KBM-7 (cell line): Measurements from ENCODE around the gene ANKRD33.

ENCODE experiments used
- DNase-seq: peaks from one replicate; pipeline ENCODE4 v3.0.0-alpha.2; 2015
- in situ Hi-C: fragments of 300-500 bp; cut with MboI; formaldehyde crosslinking; loops from 2 replicates; pipeline ENCODE4 v1.14.3; 2020; ENCODE audit warnings: low sequenced_read_pairs, low pct_unique_long_range_greater_than_20kb, mixed read lengths

Gene ANKRD33

GRCh38 chr12:51855586-51856428, 32.1 kb upstream of the ANKRD33 start:
- in situ Hi-C loops: no loop called here
- DNase-seq: no peak

GRCh38 chr12:51860986-51861385, 26.9 kb upstream of the ANKRD33 start:
- in situ Hi-C loops: no loop called here
- no peak for DNase-seq

- in situ Hi-C loops: no loop called here
These were observed 25.0 kb upstream of the ANKRD33 start for GRCh38 chr12:51862947-51863346.

GRCh38 chr12:51863363-51863932, 24.5 kb upstream of the ANKRD33 start:
- DNase-seq: no peak
- in situ Hi-C loops: no loop called here

More at GRCh38 chr12:51862947-51863346, 25.0 kb upstream of the ANKRD33 start:
- no peak for DNase-seq

- DNase-seq: no peak
- in situ Hi-C loops: no loop called here
These were observed 23.7 kb upstream of the ANKRD33 start for GRCh38 chr12:51863933-51864832.

GRCh38 chr12:51864833-51865670, 22.9 kb upstream of the ANKRD33 start:
- no peak for DNase-seq
- in situ Hi-C loops: no loop called here

GRCh38 chr12:51865757-51866270, 22.1 kb upstream of the ANKRD33 start:
- in situ Hi-C loops: no loop called here
- no peak for DNase-seq

- in situ Hi-C loops: no loop called here
- DNase-seq: no peak
These were observed 21.6 kb upstream of the ANKRD33 start for GRCh38 chr12:51866324-51866723.

- in situ Hi-C loops: no loop called here
- no peak for DNase-seq
These were observed 21.1 kb upstream of the ANKRD33 start for GRCh38 chr12:51866762-51867161.

- in situ Hi-C loops: no loop called here
- DNase-seq: no peak
These were observed 20.5 kb upstream of the ANKRD33 start for GRCh38 chr12:51867371-51867770.

GRCh38 chr12:51867796-51868428, 20.0 kb upstream of the ANKRD33 start:
- DNase-seq: no peak
- in situ Hi-C loops: no loop called here

- DNase-seq: peak; percentile 32
- in situ Hi-C loops: no loop called here
These were observed 18.9 kb upstream of the ANKRD33 start for GRCh38 chr12:51868821-51869495.

- in situ Hi-C loops: no loop called here
- DNase-seq: no peak
These were observed 18.4 kb upstream of the ANKRD33 start for GRCh38 chr12:51869496-51869865.

- in situ Hi-C loops: no loop called here
- DNase-seq: no peak
These were observed 18.0 kb upstream of the ANKRD33 start for GRCh38 chr12:51869931-51870330.

GRCh38 chr12:51870504-51870903, 17.4 kb upstream of the ANKRD33 start:
- peak; percentile 25 for DNase-seq
- in situ Hi-C loops: no loop called here

GRCh38 chr12:51871126-51871525, 16.8 kb upstream of the ANKRD33 start:
- peak; percentile 73 for DNase-seq
- in situ Hi-C loops: no loop called here

- in situ Hi-C loops: no loop called here
- DNase-seq: no peak
These were observed 15.8 kb upstream of the ANKRD33 start for GRCh38 chr12:51871918-51872688.
